ENCODE measurements around the gene GMDS.

The GMDS gene

GRCh38 chr6:1724124-1724523 lies 521.3 kb downstream of the GMDS start:
- no peak for TF ChIP-seq SNAI2 (CRISPR knock-in tag; IDR thresholded peaks at IDR 0.05)
- no peak for ATAC-seq

- no peak for ATAC-seq
- TF ChIP-seq ZNF565 (CRISPR knock-in tag; conservative IDR thresholded peaks at IDR 0.05; ENCODE audit: low read depth) (no peak), SNAI2 (CRISPR knock-in tag; IDR thresholded peaks at IDR 0.05) (no peak), ZNF70 (CRISPR knock-in tag; IDR thresholded peaks at IDR 0.05) (no peak), ISL1 (CRISPR knock-in tag; IDR thresholded peaks at IDR 0.05) (no peak), RARB (CRISPR knock-in tag; IDR thresholded peaks at IDR 0.05) (no peak), OSR1 (CRISPR knock-in tag; IDR thresholded peaks at IDR 0.05) (no peak), POU6F1 (CRISPR knock-in tag; IDR thresholded peaks at IDR 0.05; ENCODE audit: borderline replicate concordance, low read depth) (no peak), TCF4 (CRISPR knock-in tag; IDR thresholded peaks at IDR 0.05; ENCODE audit: borderline replicate concordance) (no peak), PPARA (CRISPR knock-in tag; IDR thresholded peaks at IDR 0.05; ENCODE audit: borderline replicate concordance) (no peak), ZC3H10 (CRISPR knock-in tag; IDR thresholded peaks at IDR 0.05) (no peak), TOX (CRISPR knock-in tag; IDR thresholded peaks at IDR 0.05; ENCODE audit: borderline replicate concordance) (no peak), ESRRG (CRISPR knock-in tag; IDR thresholded peaks at IDR 0.05) (no peak), CSDC2 (CRISPR knock-in tag; IDR thresholded peaks at IDR 0.05) (no peak)
Observed at GRCh38 chr6:1722801-1723200, 522.6 kb downstream of the GMDS start.

GRCh38 chr6:1720620-1721322 lies 524.6 kb downstream of the GMDS start:
- TF ChIP-seq ZNF565 (CRISPR knock-in tag; conservative IDR thresholded peaks at IDR 0.05; ENCODE audit: low read depth) (no peak), GLIS3 (CRISPR knock-in tag; IDR thresholded peaks at IDR 0.05) (no peak), TSHZ2 (CRISPR knock-in tag; IDR thresholded peaks at IDR 0.05) (peak; percentile 84; the same call in 1 of the 2 replicates), ESRRG (CRISPR knock-in tag; IDR thresholded peaks at IDR 0.05) (no peak), PATZ1 (CRISPR knock-in tag; IDR thresholded peaks at IDR 0.05; ENCODE audit: borderline replicate concordance) (no peak), ARNTL (CRISPR knock-in tag; IDR thresholded peaks at IDR 0.05; ENCODE audit: borderline replicate concordance, low read depth) (no peak), ISL1 (CRISPR knock-in tag; IDR thresholded peaks at IDR 0.05) (peak; percentile 67), POU6F1 (CRISPR knock-in tag; IDR thresholded peaks at IDR 0.05; ENCODE audit: borderline replicate concordance, low read depth) (no peak), CREB5 (CRISPR knock-in tag; IDR thresholded peaks at IDR 0.05; ENCODE audit: low read depth) (no peak), TCF4 (CRISPR knock-in tag; IDR thresholded peaks at IDR 0.05; ENCODE audit: borderline replicate concordance) (peak; percentile 83), ZNF70 (CRISPR knock-in tag; IDR thresholded peaks at IDR 0.05) (no peak)
- peak; percentile 89 for ATAC-seq

All from SK-N-SH treated with all-trans-retinoic acid at 6 μM for 48 hours (cell line).